ENCODE data around the gene GNB2. TPM values are rescaled to one million over a fixed set of nuclear protein-coding genes. Genes with fewer than 3 reads are reported as not detected.
A peak's percentile ranks its signal among the peaks of the same experiment; 100 is the strongest.

The GNB2 gene
- total and polyA plus RNA-seq, 2 of the 13 experiments (the other 11 are each of a cell fraction or from before 2014, with no cell fraction given) = 48.3 to 67.1 TPM

- TF ChIP-seq ZNF547 (CRISPR knock-in tag; IDR thresholded peaks at IDR 0.05) (0 out of 2 replicates have a peak, but pooled peaks have one; percentile 41), ZNF674 (CRISPR knock-in tag; IDR thresholded peaks at IDR 0.05; ENCODE audit: low read depth) (no peak), ZNF883 (CRISPR knock-in tag; IDR thresholded peaks at IDR 0.05; ENCODE audit: not compliant biosample characterization) (peak; percentile 83), SP1 (IDR thresholded peaks at IDR 0.05) (no peak), SP1 (CRISPR knock-in tag; IDR thresholded peaks at IDR 0.05) (no peak), PTBP1 (IDR thresholded peaks at IDR 0.05; ENCODE audit: low read depth, low read length, poor library complexity, severe bottlenecking) (no peak), DNMT1 (CRISPR knock-in tag; IDR thresholded peaks at IDR 0.05) (no peak), KIAA2018 (CRISPR knock-in tag; IDR thresholded peaks at IDR 0.05; ENCODE audit: borderline replicate concordance) (0 out of 2 replicates have a peak, but pooled peaks have one; percentile 60), ZNF484 (CRISPR knock-in tag; IDR thresholded peaks at IDR 0.05; ENCODE audit: borderline replicate concordance, low read depth) (no peak), ZIK1 (CRISPR knock-in tag; IDR thresholded peaks at IDR 0.05; ENCODE audit: borderline replicate concordance, low read depth) (no peak), POLR2AphosphoS5 (IDR thresholded peaks at IDR 0.05; ENCODE audit: low read depth, low read length) (no peak; the same call in 1 of the 2 replicates), HMGXB4 (CRISPR knock-in tag; IDR thresholded peaks at IDR 0.05; ENCODE audit: borderline replicate concordance in 1 of 2, low read depth in 1 of 2) (no peak), ZNF18 (CRISPR knock-in tag; IDR thresholded peaks at IDR 0.05; ENCODE audit: insufficient replicate concordance) (peak; percentile 59), ZNF24 (IDR thresholded peaks at IDR 0.05) (no peak), DRAP1 (CRISPR knock-in tag; IDR thresholded peaks at IDR 0.05) (peak; percentile 51; the same call in 1 of the 2 replicates), ZMYM3 (CRISPR knock-in tag; IDR thresholded peaks at IDR 0.05) (peak; percentile 80), XRCC5 (optimal IDR thresholded peaks at IDR 0.05; ENCODE audit: low read length) (no peak), NCOR1 (IDR thresholded peaks at IDR 0.05; ENCODE audit: borderline replicate concordance, low read length) (no peak)
Measured at GRCh38 chr7:100723732-100724275, 50.3 kb downstream of the GNB2 start (continued).
